MG63 (cell line): Measurements from ENCODE around the gene GAB2. TPM values are rescaled to one million over a fixed set of nuclear protein-coding genes. Genes with fewer than 3 reads are reported as not detected.

Experiments used
- DNase-seq: peaks from one replicate; pipeline ENCODE4 v3.0.0-alpha.2; 2020
- H3K27me3 ChIP-seq: fragments of 250-450 bp; sonication (Bioruptor Pico); 2 replicates; pipeline ENCODE4 v1.5.1; 2020; ENCODE audit warnings: mild to moderate bottlenecking, moderate library complexity
- H3K36me3 ChIP-seq: fragments of 250-450 bp; sonication (Bioruptor Pico); 2 replicates; pipeline ENCODE4 v1.5.1; 2020; ENCODE audit warnings: mild to moderate bottlenecking, moderate library complexity
- H3K4me3 ChIP-seq: fragments of 250-450 bp; sonication (Bioruptor Pico); 2 replicates; pipeline ENCODE4 v1.5.1; 2020; ENCODE audit warnings: mild to moderate bottlenecking, moderate library complexity
- H3K9me3 ChIP-seq: fragments of 250-450 bp; sonication (Bioruptor Pico); 2 replicates; pipeline ENCODE4 v1.5.1; 2020; ENCODE audit warnings: mild to moderate bottlenecking, moderate library complexity
- total RNA-seq: library from RNA; depleted of rRNA; stranded (reverse); fragments of >200 nt; shearing (Covaris generic); gene quantifications from 2 replicates; pipeline ENCODE4 v1.2.3, GENCODE V29; 2014; ENCODE audit warnings: low replicate concordance

GAB2 gene
- total RNA-seq, 1 experiment from 2014 or later: under 0.01 TPM

DNA sequence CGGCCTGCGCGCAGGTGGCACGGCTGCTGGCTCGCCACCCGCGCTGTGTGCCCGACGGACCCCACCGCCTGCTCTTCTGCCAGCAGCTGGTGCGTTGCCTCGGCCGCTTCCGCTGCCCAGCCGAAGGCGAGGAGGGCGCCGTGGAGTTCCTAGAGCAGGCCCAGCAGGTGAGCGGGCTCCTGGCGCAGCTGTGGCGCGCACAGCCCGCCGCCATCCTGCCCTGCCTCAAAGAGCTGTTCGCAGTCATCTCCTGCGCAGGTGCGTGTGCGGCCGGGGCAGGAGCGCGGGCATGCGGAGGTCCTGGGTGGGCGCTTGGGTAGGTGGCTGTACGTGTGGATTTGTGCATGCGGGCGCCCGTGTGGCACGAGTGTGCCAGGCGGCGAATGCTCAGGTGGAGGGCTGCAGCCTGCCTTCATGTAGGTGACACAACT, 220.9 kb downstream of the GAB2 start:
- H3K9me3 ChIP-seq: no peaks in the 10 kb centered on the region

GRCh38 chr11:78195917-78196560, 221.6 kb downstream of the GAB2 start:
- no peaks in the 10 kb centered on the region for H3K27me3 ChIP-seq
- no peak for DNase-seq
- H3K4me3 ChIP-seq: no peak overlapping the region
- H3K9me3 ChIP-seq: no peaks in the 10 kb centered on the region
- H3K36me3 ChIP-seq: no peaks in the 10 kb centered on the region

More for the DNA sequence above, 220.9 kb downstream of the GAB2 start:
- no peaks in the 10 kb centered on the region for H3K36me3 ChIP-seq
- no peaks in the 10 kb centered on the region for H3K27me3 ChIP-seq
- H3K4me3 ChIP-seq: no peak overlapping the region
- no peak for DNase-seq

DNA sequence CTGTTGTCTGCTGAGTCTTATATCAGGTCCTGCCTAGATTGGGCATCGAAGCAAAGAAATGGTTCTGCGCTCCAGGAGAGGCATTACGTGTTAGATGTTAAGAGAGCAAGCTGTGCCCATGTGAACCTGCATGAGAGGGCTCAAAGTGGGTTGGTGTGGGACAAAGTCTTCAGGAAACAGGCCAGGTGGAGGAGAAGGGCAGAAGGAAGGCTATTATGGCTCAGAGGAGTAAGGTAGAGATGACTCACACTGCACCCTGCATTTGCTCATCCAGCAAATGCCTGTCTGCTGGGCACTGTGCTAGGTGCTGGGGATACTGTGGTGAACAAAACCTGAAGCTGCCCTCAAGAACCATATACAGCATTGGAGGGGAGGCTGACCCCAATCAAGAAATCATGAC, 223.1 kb downstream of the GAB2 start:
- no peak for DNase-seq
- Histone ChIP-seq H3K4me3 (no peak overlapping the region), H3K27me3 (no peaks in the 10 kb centered on the region), H3K36me3 (no peaks in the 10 kb centered on the region), H3K9me3 (no peaks in the 10 kb centered on the region)

DNA sequence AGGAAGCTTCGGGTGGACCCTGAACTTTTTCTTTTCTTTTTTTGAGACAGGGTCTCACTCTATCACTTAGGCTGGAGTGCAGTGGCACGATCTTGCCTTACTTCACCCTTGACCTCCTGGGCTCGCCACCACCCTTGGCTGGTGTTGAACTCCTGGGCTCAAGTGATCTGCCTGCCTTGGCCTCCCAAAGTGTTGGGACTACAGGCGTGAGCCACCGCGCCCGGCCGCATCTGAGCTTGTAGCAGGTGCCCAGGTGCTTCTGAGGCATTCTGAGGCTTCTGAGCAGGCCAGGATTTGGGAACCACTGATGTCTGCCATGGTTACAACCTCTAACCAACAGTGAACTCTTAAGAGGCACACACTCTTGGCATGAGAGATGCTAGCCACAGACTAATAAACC, 223.8 kb downstream of the GAB2 start:
- no peak for DNase-seq
- H3K9me3 ChIP-seq: no peaks in the 10 kb centered on the region
- no peaks in the 10 kb centered on the region for H3K36me3 ChIP-seq
- H3K27me3 ChIP-seq: no peaks in the 10 kb centered on the region
- H3K4me3 ChIP-seq: no peak overlapping the region

- Histone ChIP-seq H3K36me3 (no peaks in the 10 kb centered on the region), H3K9me3 (no peaks in the 10 kb centered on the region), H3K27me3 (no peaks in the 10 kb centered on the region), H3K4me3 (no peak overlapping the region)
- DNase-seq: no peak
Observed at GRCh38 chr11:78192911-78193351, 224.7 kb downstream of the GAB2 start.

GRCh38 chr11:78192223-78192719, 225.3 kb downstream of the GAB2 start:
- no peak for DNase-seq

DNA sequence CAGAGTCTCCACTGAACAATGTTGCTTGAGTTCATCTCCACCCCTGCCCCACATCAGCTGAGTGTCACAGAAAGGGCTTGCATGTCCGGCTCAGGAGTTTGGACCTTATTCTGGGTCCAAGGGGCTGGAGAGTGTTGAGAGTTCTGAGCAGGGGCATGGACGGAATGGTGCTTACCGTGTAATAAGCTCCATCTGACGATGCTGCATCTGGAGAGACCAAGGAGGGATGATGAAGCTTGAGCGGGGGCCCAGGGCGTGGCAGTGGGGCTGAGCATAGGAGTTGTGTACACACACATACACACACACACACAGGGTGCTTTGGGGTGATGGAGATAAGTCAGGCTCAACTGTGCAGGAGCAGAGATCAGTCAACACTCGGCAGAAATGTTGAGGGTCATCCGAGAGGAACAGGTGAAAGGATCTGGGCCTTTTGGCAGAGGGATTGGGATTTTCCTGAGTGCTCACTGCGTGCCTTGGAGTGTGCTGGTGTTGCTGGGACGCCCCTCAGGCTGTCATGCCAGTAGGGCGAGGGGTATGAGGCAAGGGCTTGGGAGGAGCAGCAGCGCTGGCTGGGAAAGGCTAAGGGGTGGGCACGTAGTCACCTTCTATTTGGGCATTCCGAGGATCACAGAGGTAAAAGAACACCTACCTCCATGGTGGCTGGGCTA, 226.6 kb downstream of the GAB2 start:
- H3K4me3 ChIP-seq: no peak overlapping the region
- DNase-seq: no peak

More at GRCh38 chr11:78192223-78192719, 225.3 kb downstream of the GAB2 start:
- H3K27me3 ChIP-seq: no peaks in the 10 kb centered on the region
- H3K9me3 ChIP-seq: no peaks in the 10 kb centered on the region
- no peaks in the 10 kb centered on the region for H3K36me3 ChIP-seq
- no peak overlapping the region for H3K4me3 ChIP-seq

DNA sequence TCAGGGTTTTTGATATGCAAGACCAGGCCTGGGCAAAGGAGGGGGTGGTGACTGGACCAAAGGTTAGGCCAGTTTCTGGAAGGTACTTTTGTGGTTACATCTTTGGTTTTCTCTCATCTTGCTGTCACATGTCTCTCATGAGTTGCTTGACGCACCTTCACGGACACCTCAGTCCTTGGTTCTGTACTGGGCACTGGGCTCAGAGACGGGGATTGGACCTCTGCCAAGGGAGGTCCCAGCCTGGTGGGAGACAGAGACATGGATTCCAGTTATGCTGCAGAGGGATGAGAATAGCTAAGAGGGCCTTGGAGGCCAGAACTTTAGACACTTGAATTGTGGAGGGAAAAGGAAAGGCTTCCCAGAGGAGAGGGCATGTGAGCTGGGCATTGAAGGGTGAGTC, 227.2 kb downstream of the GAB2 start:
- DNase-seq: no peak
- H3K27me3 ChIP-seq: no peaks in the 10 kb centered on the region
- H3K9me3 ChIP-seq: no peaks in the 10 kb centered on the region
- H3K36me3 ChIP-seq: no peaks in the 10 kb centered on the region
- H3K4me3 ChIP-seq: no peak overlapping the region

More for the DNA sequence above, 226.6 kb downstream of the GAB2 start:
- no peaks in the 10 kb centered on the region for H3K27me3 ChIP-seq
- no peaks in the 10 kb centered on the region for H3K9me3 ChIP-seq
- H3K36me3 ChIP-seq: no peaks in the 10 kb centered on the region

GRCh38 chr11:78189851-78190250, 227.8 kb downstream of the GAB2 start:
- H3K4me3 ChIP-seq: peak overlapping the region; percentile 94
- H3K9me3 ChIP-seq: no peaks in the 10 kb centered on the region
- H3K36me3 ChIP-seq: no peaks in the 10 kb centered on the region; the same call in 1 of the 2 replicates
- DNase-seq: no peak
- no peaks in the 10 kb centered on the region for H3K27me3 ChIP-seq

DNA sequence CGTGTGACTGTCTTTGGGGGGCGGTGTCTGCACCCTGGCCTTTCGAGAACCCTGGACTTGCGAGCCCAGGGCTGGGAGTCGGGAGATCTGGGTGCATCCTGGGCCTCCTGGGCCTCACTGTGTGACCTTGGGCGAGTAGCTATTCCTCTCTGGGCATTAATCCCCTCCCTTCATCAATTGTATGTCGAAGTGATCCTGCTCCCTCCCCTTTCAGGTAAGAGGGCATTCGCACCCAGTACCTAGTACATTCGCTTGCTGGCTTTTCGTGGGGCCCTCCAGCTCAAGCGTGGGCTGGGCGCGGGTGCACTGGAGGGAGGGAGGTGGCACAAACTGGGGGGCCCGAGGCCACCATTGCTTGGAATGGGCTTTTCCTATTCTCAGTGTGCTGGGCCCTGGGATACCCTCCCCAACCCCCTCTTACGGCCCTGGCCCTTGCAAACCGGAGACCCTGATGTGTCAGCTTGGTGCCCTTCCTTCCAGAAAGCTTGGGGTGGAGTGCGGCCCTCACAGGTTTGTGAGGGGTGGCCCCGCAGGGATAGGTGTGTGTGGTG, 228.4 kb downstream of the GAB2 start:
- Histone ChIP-seq H3K36me3 (no peaks in the 10 kb centered on the region; the same call in 1 of the 2 replicates), H3K4me3 (peak overlapping the region; percentile 94), H3K27me3 (no peaks in the 10 kb centered on the region), H3K9me3 (no peaks in the 10 kb centered on the region)
- no peak for DNase-seq

- Histone ChIP-seq H3K36me3 (no peaks in the 10 kb centered on the region; the same call in 1 of the 2 replicates), H3K9me3 (no peaks in the 10 kb centered on the region), H3K4me3 (peak within 1 kb of the TSS; percentile 94), H3K27me3 (no peaks in the 10 kb centered on the region)
- peak; percentile 98 for DNase-seq
Observed at GRCh38 chr11:78188286-78189173, 229.1 kb downstream of the GAB2 start, which contains the start of the genes KCTD21 and USP35. KCTD21 (minus strand) TSS chr11:78188626; CDS start chr11:78174554, 14,072 bp downstream. USP35 (plus strand) TSS chr11:78188919; CDS start chr11:78196246, 7,327 bp downstream.

DNA sequence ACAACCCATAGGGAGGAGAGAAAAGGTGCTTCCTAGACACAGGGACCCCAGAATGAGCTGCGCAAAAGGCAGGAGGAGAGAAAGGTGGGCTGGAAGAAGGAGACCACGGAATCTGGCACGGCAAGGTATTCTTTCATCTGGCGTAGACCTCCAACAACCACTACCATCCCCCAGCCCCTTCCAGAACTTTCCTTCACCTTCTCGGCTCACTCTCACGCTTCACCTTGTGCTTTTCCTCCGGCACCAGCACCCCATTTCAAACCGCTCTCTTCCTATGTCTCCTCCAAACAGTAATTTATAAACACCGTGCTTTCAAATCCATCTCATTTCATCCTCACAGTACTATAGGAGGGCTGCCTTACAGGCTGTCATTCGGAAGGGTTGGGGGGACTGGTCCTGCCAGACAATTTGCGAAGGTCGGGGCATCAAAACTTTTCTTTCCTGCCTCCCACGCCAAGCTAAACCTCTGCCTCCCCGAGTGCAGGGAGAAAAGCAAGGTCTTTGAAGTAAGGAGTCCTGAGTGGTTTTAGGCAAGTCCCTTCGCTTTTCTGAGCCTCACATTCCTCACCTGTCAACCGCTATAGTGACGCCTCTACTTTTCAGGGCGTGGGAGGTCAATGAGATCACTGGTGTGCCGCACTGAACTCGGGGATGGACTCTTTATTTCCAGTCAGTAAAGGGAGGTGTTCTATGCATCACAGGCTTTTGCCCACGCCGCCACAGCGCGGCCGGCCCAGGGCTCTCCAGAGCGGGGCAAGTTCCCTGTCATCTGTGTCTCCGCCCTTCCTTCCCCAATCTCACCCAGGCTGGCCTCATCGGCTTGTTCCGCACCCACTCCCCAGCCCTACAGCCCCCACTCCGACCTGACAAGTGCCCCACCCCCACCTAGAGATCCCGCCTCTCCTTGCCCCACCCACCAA, 230.0 kb downstream of the GAB2 start:
- Histone ChIP-seq H3K27me3 (no peaks in the 10 kb centered on the region), H3K4me3 (peak overlapping the region; percentile 94), H3K36me3 (no peaks in the 10 kb centered on the region; the same call in 1 of the 2 replicates), H3K9me3 (no peaks in the 10 kb centered on the region)
- no peak for DNase-seq

DNA sequence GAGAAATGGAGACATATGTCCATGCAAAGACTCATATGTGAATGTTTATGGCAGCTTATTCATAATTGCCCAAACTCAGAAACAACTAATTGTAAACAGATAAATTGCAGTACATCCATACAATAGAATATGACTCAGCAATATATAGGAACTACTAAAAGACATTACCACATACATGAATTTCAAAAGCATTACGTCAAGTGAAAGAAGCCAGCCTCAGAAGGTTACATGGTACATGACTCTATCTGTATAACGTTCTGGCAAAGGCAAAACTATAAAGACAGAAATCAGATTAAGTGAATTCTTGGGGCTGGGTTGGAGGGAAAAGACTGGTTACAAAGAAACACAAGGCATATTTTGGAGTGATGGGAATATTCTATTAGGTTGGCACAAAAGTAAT, 236.4 kb downstream of the GAB2 start:
- DNase-seq: no peak
- Histone ChIP-seq H3K9me3 (no peaks in the 10 kb centered on the region), H3K36me3 (peaks cover 4% of the 10 kb centered on the region; the same call in 1 of the 2 replicates), H3K27me3 (no peaks in the 10 kb centered on the region), H3K4me3 (no peak overlapping the region)

DNA sequence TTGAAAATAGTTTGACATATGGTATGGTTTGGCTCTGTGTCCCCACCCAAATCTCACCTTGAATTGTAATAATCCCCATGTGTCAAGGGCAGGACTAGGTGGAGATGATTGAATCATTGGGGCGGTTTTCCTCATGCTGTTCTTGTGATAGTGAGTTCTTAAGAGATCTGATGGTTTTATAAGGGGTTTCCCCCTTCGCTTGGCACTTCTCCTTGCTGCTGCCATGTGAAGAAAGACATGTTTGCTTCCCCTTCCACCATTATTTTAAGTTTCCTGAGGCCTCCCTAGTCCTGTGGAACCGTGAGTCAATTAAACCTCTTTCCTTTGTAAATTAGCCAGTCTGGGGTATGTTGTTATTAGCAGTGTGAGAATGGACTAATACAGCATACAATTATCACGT, 236.9 kb downstream of the GAB2 start:
- DNase-seq: no peak
- no peak overlapping the region for H3K4me3 ChIP-seq
- peaks cover 4% of the 10 kb centered on the region; the same call in 1 of the 2 replicates for H3K36me3 ChIP-seq
- H3K9me3 ChIP-seq: no peaks in the 10 kb centered on the region
- no peaks in the 10 kb centered on the region for H3K27me3 ChIP-seq

DNA sequence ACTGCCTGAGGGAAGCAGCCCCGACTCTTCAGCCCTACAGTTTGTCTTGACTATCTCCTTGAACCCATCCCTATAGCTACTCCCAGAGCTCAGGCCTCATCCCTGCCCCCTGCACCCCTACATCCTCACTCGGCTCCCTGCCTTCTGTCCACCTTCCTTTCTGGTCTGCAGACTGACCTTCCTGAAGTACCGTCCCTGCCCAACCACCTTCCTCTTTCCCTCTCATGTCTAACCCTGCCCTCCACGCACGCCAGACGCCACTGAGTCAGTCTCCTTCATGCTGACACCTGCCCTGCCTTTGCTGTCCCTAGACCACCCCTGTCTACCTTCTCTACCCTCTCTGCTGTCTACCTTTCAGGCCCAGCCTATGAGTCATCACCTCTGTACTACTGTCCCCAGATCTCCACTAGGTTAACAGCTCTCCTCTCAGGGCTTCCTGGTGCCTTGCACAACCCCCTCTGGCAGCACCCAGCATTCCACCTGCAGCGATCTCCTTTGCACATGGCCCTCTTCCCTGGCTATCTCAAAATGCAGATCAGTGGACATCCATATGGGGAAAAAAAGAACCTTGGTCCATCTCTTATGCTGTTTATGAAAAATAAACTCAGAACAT, 238.1 kb downstream of the GAB2 start:
- no peaks in the 10 kb centered on the region for H3K27me3 ChIP-seq
- no peak overlapping the region for H3K4me3 ChIP-seq
- DNase-seq: no peak
- no peaks in the 10 kb centered on the region for H3K9me3 ChIP-seq
- peaks cover 4% of the 10 kb centered on the region; the same call in 1 of the 2 replicates for H3K36me3 ChIP-seq
